Osteoblast (primary cell): ENCODE measurements around the gene ARNT2. TPM values are rescaled to one million over a fixed set of nuclear protein-coding genes. Genes with fewer than 3 reads are reported as not detected.

Experiments used
- DNase-seq: peaks from one replicate; pipeline ENCODE4 v3.0.0; 2011; ENCODE audit warnings: low spot score, mixed read lengths; ENCODE audit not compliant: insufficient read length; ENCODE audit errors: missing footprints
- H2AFZ ChIP-seq: 2 replicates; pipeline ENCODE4 v1.6.0; 2011; ENCODE audit warnings: mild to moderate bottlenecking, low read length
- H3K27ac ChIP-seq: 2 replicates; pipeline ENCODE4 v1.5.1; 2011; ENCODE audit warnings: mild to moderate bottlenecking, low read depth, low read length, moderate library complexity
- H3K27me3 ChIP-seq: 2 replicates; pipeline ENCODE4 v1.6.0; 2012; ENCODE audit warnings: mild to moderate bottlenecking, control low read depth, inconsistent platforms, low read length, moderate library complexity; ENCODE audit not compliant: insufficient read depth
- H3K36me3 ChIP-seq: 2 replicates; pipeline ENCODE4 v1.5.1; 2011; ENCODE audit warnings: mild to moderate bottlenecking, low read length, control low read depth, moderate library complexity; ENCODE audit not compliant: insufficient read depth
- H3K4me1 ChIP-seq: 2 replicates; pipeline ENCODE4 v1.5.1; 2011; ENCODE audit warnings: mild to moderate bottlenecking, low read length, control low read depth, moderate library complexity; ENCODE audit not compliant: insufficient read depth
- H3K4me2 ChIP-seq: 2 replicates; pipeline ENCODE4 v1.6.0; 2011; ENCODE audit warnings: mild to moderate bottlenecking, low read length; ENCODE audit not compliant: insufficient read depth
- H3K4me3 ChIP-seq: fragments of 200-600 bp; sonication (generic); 3 replicates; pipeline ENCODE4 v1.5.1; 2012; ENCODE audit warnings: mild to moderate bottlenecking, low read length, inconsistent platforms; ENCODE audit not compliant: insufficient read depth
- H3K79me2 ChIP-seq: 2 replicates; pipeline ENCODE4 v1.6.0; 2012; ENCODE audit warnings: mild to moderate bottlenecking, low read length, control low read depth, inconsistent platforms; ENCODE audit not compliant: insufficient read depth
- H3K9me3 ChIP-seq: 2 replicates; pipeline ENCODE4 v1.5.1; 2011; ENCODE audit warnings: low read depth, low read length, control low read depth
- H4K20me1 ChIP-seq: 2 replicates; pipeline ENCODE4 v1.6.0; 2012; ENCODE audit warnings: mild to moderate bottlenecking, low read length, control low read depth; ENCODE audit not compliant: insufficient read depth
- CTCF ChIP-seq: IDR thresholded peaks from 2 replicates; pipeline ENCODE4 v1.5.1; 2011; ENCODE audit warnings: mild to moderate bottlenecking, low read depth, low read length, moderate library complexity; ENCODE audit errors: extremely low read depth
- total RNA-seq: library from RNA; depleted of rRNA; stranded (reverse); fragments of >200 nt; gene quantifications from 2 replicates; pipeline ENCODE4 v1.2.3, GENCODE V29; 2012

Gene ARNT2
- total RNA-seq, 1 donor, result 30.0 TPM

GRCh38 chr15:80633221-80633620 lies 229.0 kb downstream of the ARNT2 start:
- no peak overlapping the region for H3K4me3 ChIP-seq
- no peak for DNase-seq
- H3K27me3 ChIP-seq, result peaks cover 16% of the 10 kb centered on the region
- TF ChIP-seq CTCF, result no peak
- H3K4me2 ChIP-seq, result no peak overlapping the region
- no peaks in the 10 kb centered on the region for H3K79me2 ChIP-seq
- no peak overlapping the region for H2AFZ ChIP-seq
- no peak overlapping the region for H3K27ac ChIP-seq
- no peaks in the 10 kb centered on the region for H3K9me3 ChIP-seq
- no peaks in the 10 kb centered on the region for H3K36me3 ChIP-seq
- H3K4me1 ChIP-seq, result no peaks in the 10 kb centered on the region
- H4K20me1 ChIP-seq, result no peaks in the 10 kb centered on the region

- no peaks in the 10 kb centered on the region for H3K79me2 ChIP-seq
- TF ChIP-seq CTCF, result no peak
- no peak overlapping the region for H3K4me2 ChIP-seq
- no peaks in the 10 kb centered on the region for H3K36me3 ChIP-seq
- H3K27ac ChIP-seq, result no peak overlapping the region
- H3K4me3 ChIP-seq, result no peak overlapping the region
- no peak overlapping the region for H2AFZ ChIP-seq
- DNase-seq, result no peak
- H3K27me3 ChIP-seq, result peaks cover 16% of the 10 kb centered on the region
- H3K9me3 ChIP-seq, result no peaks in the 10 kb centered on the region
- no peaks in the 10 kb centered on the region for H4K20me1 ChIP-seq
- no peaks in the 10 kb centered on the region for H3K4me1 ChIP-seq
These were observed 231.8 kb downstream of the ARNT2 start for GRCh38 chr15:80635953-80636352.

GRCh38 chr15:80636675-80637074 lies 232.5 kb downstream of the ARNT2 start:
- TF ChIP-seq CTCF, result no peak
- Histone ChIP-seq H3K27ac (no peak overlapping the region), H3K79me2 (no peaks in the 10 kb centered on the region), H3K4me2 (no peak overlapping the region), H3K4me3 (no peak overlapping the region), H4K20me1 (no peaks in the 10 kb centered on the region), H2AFZ (peak overlapping the region; percentile 10), H3K9me3 (no peaks in the 10 kb centered on the region), H3K27me3 (peaks cover 11% of the 10 kb centered on the region), H3K36me3 (no peaks in the 10 kb centered on the region), H3K4me1 (no peaks in the 10 kb centered on the region)
- no peak for DNase-seq

GRCh38 chr15:80637747-80638146 lies 233.6 kb downstream of the ARNT2 start:
- no peaks in the 10 kb centered on the region for H3K36me3 ChIP-seq
- no peaks in the 10 kb centered on the region for H3K79me2 ChIP-seq
- no peaks in the 10 kb centered on the region for H4K20me1 ChIP-seq
- no peak overlapping the region for H3K27ac ChIP-seq
- no peak overlapping the region for H2AFZ ChIP-seq
- H3K4me2 ChIP-seq, result no peak overlapping the region
- H3K4me1 ChIP-seq, result no peaks in the 10 kb centered on the region
- TF ChIP-seq CTCF, result no peak
- peaks cover 10% of the 10 kb centered on the region for H3K27me3 ChIP-seq
- H3K9me3 ChIP-seq, result no peaks in the 10 kb centered on the region
- no peak for DNase-seq
- H3K4me3 ChIP-seq, result no peak overlapping the region
